B cell (primary cell): ENCODE data around the gene OGDH. TPM values are rescaled to one million over a fixed set of nuclear protein-coding genes. Genes with fewer than 3 reads are reported as not detected.

Experiments used
- ATAC-seq: fragments of 200-7000 bp; cut with Tn5 transposase; one replicate; pipeline ENCODE4 v1.10.0; 2021; ENCODE audit warnings: low read depth, mild to moderate bottlenecking, moderate number of reproducible peaks, moderate library complexity
- CTCF ChIA-PET: fragments of 350-600 bp; sonication (Branson Sonifier 250); formaldehyde crosslinking; loops from one replicate; lab custom pipeline; 2021; ENCODE audit warnings: antibody characterized with exemption, inconsistent platforms; lab: Charles Lee
- POLR2A ChIA-PET: fragments of 350-600 bp; sonication (Branson Sonifier 250); formaldehyde crosslinking; loops from one replicate; lab custom pipeline; 2021; ENCODE audit warnings: antibody characterized with exemption; lab: Charles Lee
- DNase-seq: peaks from one replicate; pipeline ENCODE4 v3.0.0; 2013
- H2AFZ ChIP-seq: 2 replicates; pipeline ENCODE4 v1.6.1; 2012; ENCODE audit warnings: mild to moderate bottlenecking, low read depth, low read length; ENCODE audit not compliant: insufficient read depth, poor library complexity, severe bottlenecking
- H3K27ac ChIP-seq, 2 donors: 1 replicate in 1 of 2; 2 replicates in 1 of 2; pipeline ENCODE4 v1.5.1; 2012 to 2013; ENCODE audit warnings: low read length in 2 of 2, mild to moderate bottlenecking in 2 of 2, moderate library complexity in 1 of 2
- H3K27me3 ChIP-seq, 4 experiments: fragments of 200-600 bp in 1 of 4; sonication (generic) in 1 of 4; replicated peaks in 1 of 4; 1 replicate in 2 of 4; 2 replicates in 2 of 4; pipeline versions ENCODE4 v1.6.1 to v1.7.0; 2013 to 2016; ENCODE audit warnings: low read length in 3 of 4, mild to moderate bottlenecking in 2 of 4, mixed read lengths in 1 of 4, moderate library complexity in 1 of 4; ENCODE audit not compliant: insufficient read depth in 4 of 4, control insufficient read depth in 3 of 4; ENCODE audit errors: control extremely low read depth in 1 of 4
- H3K36me3 ChIP-seq, 2 experiments: replicated peaks in 1 of 2; 1 replicate in 1 of 2; 2 replicates in 1 of 2; pipeline versions ENCODE4 v1.6.1 to v1.7.1; 2013; ENCODE audit warnings: low read length in 1 of 2; ENCODE audit not compliant: insufficient read depth in 2 of 2, control insufficient read depth in 1 of 2; ENCODE audit errors: control extremely low read depth in 1 of 2, extremely low read depth in 1 of 2
- H3K4me1 ChIP-seq, 2 donors: fragments of 200-600 bp in 1 of 2; sonication (generic) in 1 of 2; 1 replicate in 1 of 2; 2 replicates in 1 of 2; pipeline versions ENCODE4 v1.5.1 to v1.6.1; 2013 to 2017; ENCODE audit warnings: low read length in 2 of 2; ENCODE audit not compliant: control insufficient read depth in 2 of 2, insufficient read depth in 2 of 2
- H3K4me2 ChIP-seq: replicated peaks from 2 replicates; pipeline ENCODE3; 2012; ENCODE audit warnings: mild to moderate bottlenecking, low read depth, low read length; ENCODE audit not compliant: poor library complexity, severe bottlenecking
- H3K4me3 ChIP-seq, 5 experiments: fragments of 200-600 bp in 1 of 5; sonication (generic) in 1 of 5; 1 replicate in 3 of 5; 2 replicates in 2 of 5; pipeline versions ENCODE4 v1.5.1 to v1.7.0; 2011 to 2016; ENCODE audit warnings: low read length in 4 of 5, mild to moderate bottlenecking in 4 of 5, low read depth in 2 of 5, control low read depth in 1 of 5, moderate library complexity in 1 of 5; ENCODE audit not compliant: insufficient read depth in 1 of 5; ENCODE audit errors: control extremely low read depth in 1 of 5, extremely low read depth in 1 of 5
- H3K79me2 ChIP-seq: fragments of 200-600 bp; sonication (generic); one replicate; pipeline ENCODE4 v1.6.0; 2016; ENCODE audit warnings: low read length; ENCODE audit not compliant: control insufficient read depth, insufficient read depth
- H3K9ac ChIP-seq: fragments of 200-600 bp; sonication (generic); 2 replicates; pipeline ENCODE4 v1.6.1; 2017; ENCODE audit warnings: mild to moderate bottlenecking, low read length, moderate library complexity
- H3K9me3 ChIP-seq, 3 donors: one replicate each; pipeline versions ENCODE4 v1.6.1 to v1.7.1; 2013; ENCODE audit warnings: low read length in 2 of 3; ENCODE audit not compliant: control insufficient read depth in 2 of 3, insufficient read depth in 1 of 3; ENCODE audit errors: control extremely low read depth in 1 of 3
- H4K20me1 ChIP-seq: 2 replicates; pipeline ENCODE4 v1.6.0; 2012; ENCODE audit warnings: mild to moderate bottlenecking, low read length; ENCODE audit not compliant: insufficient read depth, control insufficient read depth, poor library complexity, severe bottlenecking
- H3K27ac Mint-ChIP-seq: one replicate; pipeline ENCODE4 v1.8.0; 2021; ENCODE audit warnings: mixed read lengths
- H3K27me3 Mint-ChIP-seq: one replicate; pipeline ENCODE4 v1.8.0; 2021; ENCODE audit warnings: mixed read lengths
- H3K4me1 Mint-ChIP-seq: one replicate; pipeline ENCODE4 v1.8.0; 2021; ENCODE audit warnings: mixed read lengths
- H3K4me3 Mint-ChIP-seq: one replicate; pipeline ENCODE4 v1.8.0; 2021; ENCODE audit warnings: mixed read lengths
- H3K9me3 Mint-ChIP-seq: one replicate; pipeline ENCODE4 v1.8.0; 2022; ENCODE audit warnings: mixed read lengths; ENCODE audit not compliant: insufficient read depth
- EZH2 ChIP-seq: IDR thresholded peaks from 2 replicates; pipeline ENCODE4 v1.6.1; 2012; ENCODE audit warnings: borderline replicate concordance, low read depth, mild to moderate bottlenecking, moderate library complexity, low read length; ENCODE audit not compliant: insufficient read depth, poor library complexity, severe bottlenecking
- WGBS: methylation state at CpG from one replicate; pipeline ENCODE4 v1.1.5; 2013; ENCODE audit warnings: missing lambda C conversion rate; ENCODE audit not compliant: insufficient coverage; 5-methylcytosine and 5-hydroxymethylcytosine counted together
- intact Hi-C: fragments of 100-400 bp; cut with micrococcal nuclease; formaldehyde crosslinking; loops from one replicate; pipeline ENCODE4 v1.10.0; 2022
- polyA plus RNA-seq: library from polyadenylated mRNA; depleted of rRNA; stranded (reverse); fragments of >200 nt; gene quantifications from 2 replicates; pipeline ENCODE4 v1.2.3, GENCODE V29; 2012
- total RNA-seq, 2 donors: library from RNA; stranded (reverse); fragments of 120-200 nt in 1 of 2; gene quantifications; 1 replicate in 1 of 2; 2 replicates in 1 of 2; pipeline versions ENCODE4 v1.2.3 to v1.2.4, GENCODE V29; 2013 to 2022
- TF ChIP-seq, protein P1 (sequence below): fragments of 200-600 bp; IDR thresholded peaks from one replicate; pipeline ENCODE4 v1.8.0; 2022; ENCODE audit warnings: antibody characterized with exemption, mild to moderate bottlenecking

Gene OGDH
- total and polyA plus RNA-seq, 2 donors (not counting 1 experiment from before 2014, with no cell fraction given), result 42.6 to 80.2 TPM

DNA sequence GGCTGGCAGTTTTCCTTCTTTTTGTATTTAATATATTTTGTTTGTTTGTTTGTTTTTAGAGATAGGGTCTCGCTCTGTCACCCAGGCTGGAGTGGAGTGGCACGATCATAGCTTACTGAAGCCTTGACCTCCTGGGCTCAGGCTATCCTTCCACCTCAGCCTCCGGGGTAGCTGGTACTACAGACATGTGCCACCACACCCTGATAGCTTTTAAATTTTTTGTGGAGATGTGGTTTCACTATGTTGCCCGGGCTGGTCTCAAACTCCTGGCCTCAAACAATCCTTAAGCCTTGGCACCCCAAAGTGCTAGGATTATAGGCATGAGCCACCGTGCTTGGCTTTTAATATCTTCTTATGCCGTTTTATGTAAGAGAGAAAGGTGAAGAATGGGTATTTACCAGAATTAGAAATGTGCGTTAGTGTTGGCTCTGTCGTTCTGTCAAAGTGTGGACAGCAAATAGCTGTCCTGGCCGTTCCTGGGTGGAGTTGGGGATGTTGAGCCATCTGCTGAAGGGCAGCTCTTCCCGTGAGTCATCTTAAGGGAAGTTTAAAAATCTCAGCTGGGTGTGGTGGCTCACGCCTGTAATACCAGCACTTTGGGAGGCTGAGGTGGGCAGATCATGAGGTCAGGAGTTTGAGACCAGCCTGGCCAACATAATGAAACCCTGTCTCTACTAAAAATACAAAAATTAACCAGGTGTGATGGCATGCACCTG, 14.8 kb downstream of the OGDH start:
- H3K27ac ChIP-seq, result no peak overlapping the region
- TF ChIP-seq EZH2, result no peak
- TF ChIP-seq, protein P1, sequence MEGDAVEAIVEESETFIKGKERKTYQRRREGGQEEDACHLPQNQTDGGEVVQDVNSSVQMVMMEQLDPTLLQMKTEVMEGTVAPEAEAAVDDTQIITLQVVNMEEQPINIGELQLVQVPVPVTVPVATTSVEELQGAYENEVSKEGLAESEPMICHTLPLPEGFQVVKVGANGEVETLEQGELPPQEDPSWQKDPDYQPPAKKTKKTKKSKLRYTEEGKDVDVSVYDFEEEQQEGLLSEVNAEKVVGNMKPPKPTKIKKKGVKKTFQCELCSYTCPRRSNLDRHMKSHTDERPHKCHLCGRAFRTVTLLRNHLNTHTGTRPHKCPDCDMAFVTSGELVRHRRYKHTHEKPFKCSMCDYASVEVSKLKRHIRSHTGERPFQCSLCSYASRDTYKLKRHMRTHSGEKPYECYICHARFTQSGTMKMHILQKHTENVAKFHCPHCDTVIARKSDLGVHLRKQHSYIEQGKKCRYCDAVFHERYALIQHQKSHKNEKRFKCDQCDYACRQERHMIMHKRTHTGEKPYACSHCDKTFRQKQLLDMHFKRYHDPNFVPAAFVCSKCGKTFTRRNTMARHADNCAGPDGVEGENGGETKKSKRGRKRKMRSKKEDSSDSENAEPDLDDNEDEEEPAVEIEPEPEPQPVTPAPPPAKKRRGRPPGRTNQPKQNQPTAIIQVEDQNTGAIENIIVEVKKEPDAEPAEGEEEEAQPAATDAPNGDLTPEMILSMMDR, result no peak
- H3K4me1 ChIP-seq, result peaks cover 18 to 30% of the 10 kb centered on the region in 2 donors
- H3K36me3 ChIP-seq, result peaks cover 9 to 20% of the 10 kb centered on the region in 2 experiments
- H3K79me2 ChIP-seq, result peaks cover 91% of the 10 kb centered on the region
- no peak overlapping the region for H3K4me2 ChIP-seq
- no peak overlapping the region for H2AFZ ChIP-seq
- H3K27me3 ChIP-seq, result no peaks in the 10 kb centered on the region
- intact Hi-C loops, result no loop called here
- CTCF ChIA-PET, result interaction anchor here (0.7 to 1.5 kb wide), 4 partner anchors 10 to 302 kb away, joined by 3 to 4 read pairs (median 4); partner anchors contain the start of gene OGDH
- WGBS, result 95% methylated on average over 9 of the region's 11 CpGs
- no peaks in the 10 kb centered on the region for H3K27me3 Mint-ChIP-seq
- H3K9me3 Mint-ChIP-seq, result no peaks in the 10 kb centered on the region
- ATAC-seq, result no peak
- H4K20me1 ChIP-seq, result peaks cover 37% of the 10 kb centered on the region
- POLR2A ChIA-PET, result interaction anchor here (0.6 kb wide), 1 partner anchor 213 kb away, joined by 4 read pairs; no protein-coding TSS in a partner anchor
- no peak for DNase-seq
- no peaks in the 10 kb centered on the region for H3K9me3 ChIP-seq
- no peak overlapping the region for H3K9ac ChIP-seq
- no peak overlapping the region for H3K27ac Mint-ChIP-seq
- no peak overlapping the region for H3K4me3 Mint-ChIP-seq
- peaks cover 59% of the 10 kb centered on the region for H3K4me1 Mint-ChIP-seq
- H3K4me3 ChIP-seq, result no peak overlapping the region

DNA sequence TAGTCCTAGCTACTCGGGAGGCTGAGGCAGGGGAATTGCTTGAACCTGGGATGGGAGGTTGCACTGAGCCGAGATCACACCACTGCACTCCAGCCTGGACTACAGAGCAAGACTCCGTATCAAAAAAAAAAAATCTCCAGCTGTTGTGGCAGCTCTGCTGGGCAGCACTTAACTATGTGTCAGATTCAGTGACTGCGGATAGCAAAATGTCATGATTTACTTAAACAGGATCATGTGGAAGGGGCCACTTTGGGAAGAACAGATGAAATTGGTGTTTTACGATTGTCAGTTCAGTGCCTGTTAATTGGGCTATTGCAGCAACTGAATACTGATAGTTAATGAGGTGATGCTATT, 15.3 kb downstream of the OGDH start:
- Histone ChIP-seq H3K27ac (no peak overlapping the region), H3K36me3 (peaks cover 11 to 25% of the 10 kb centered on the region in 2 experiments), H3K9ac (no peak overlapping the region), H3K4me1 (peaks cover 17 to 30% of the 10 kb centered on the region in 2 donors), H3K27me3 (no peaks in the 10 kb centered on the region), H3K9me3 (no peaks in the 10 kb centered on the region), H3K4me3 (no peak overlapping the region), H3K79me2 (peaks cover 95% of the 10 kb centered on the region), H4K20me1 (peaks cover 37% of the 10 kb centered on the region), H3K4me2 (no peak overlapping the region), H2AFZ (no peak overlapping the region)
- H3K4me3 Mint-ChIP-seq, result no peak overlapping the region
- TF ChIP-seq EZH2, result no peak
- TF ChIP-seq, protein P1, result no peak
- 100% methylated on average over 2 of the region's 5 CpGs for WGBS
- H3K27ac Mint-ChIP-seq, result no peak overlapping the region
- POLR2A ChIA-PET, result interaction anchor here (0.6 kb wide), 1 partner anchor 213 kb away, joined by 4 read pairs; no protein-coding TSS in a partner anchor
- DNase-seq, result no peak
- no peak for ATAC-seq
- CTCF ChIA-PET, result interaction anchor here (0.7 kb wide), 1 partner anchor 31 kb away, joined by 4 read pairs; no protein-coding TSS in a partner anchor
- no peaks in the 10 kb centered on the region for H3K27me3 Mint-ChIP-seq
- peaks cover 57% of the 10 kb centered on the region for H3K4me1 Mint-ChIP-seq
- no peaks in the 10 kb centered on the region for H3K9me3 Mint-ChIP-seq
- intact Hi-C loops, result no loop called here
